Measurements from ENCODE around the gene PLET1.
A peak's percentile ranks its signal among the peaks of the same experiment; 100 is the strongest.

Gene PLET1

GRCh38 chr11:112280268-112281126 is 19.8 kb upstream of the PLET1 start:
- TF ChIP-seq CTCF (IDR thresholded peaks at IDR 0.05) = peak; percentile 40; the same call in 1 of the 2 replicates

DNA sequence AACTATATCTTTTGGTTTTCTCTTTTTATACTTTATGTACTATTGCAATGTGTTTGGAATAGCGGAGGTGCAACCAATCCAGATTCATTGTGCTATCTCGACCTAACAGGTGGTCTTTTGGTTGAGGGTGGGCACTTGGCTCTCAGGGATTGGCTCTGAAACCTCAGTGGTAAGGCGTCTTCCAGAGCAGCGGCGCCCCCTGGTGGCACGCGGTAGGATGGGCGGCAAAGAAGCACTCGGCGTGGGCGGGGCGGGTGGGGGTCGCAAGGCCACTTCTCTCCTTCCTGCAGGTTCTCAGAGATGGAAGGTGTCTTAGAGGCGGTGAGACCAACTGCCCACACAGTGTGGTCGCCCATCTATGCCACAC is 19.2 kb upstream of the PLET1 start:
- TF ChIP-seq CTCF (IDR thresholded peaks at IDR 0.05) = peak; percentile 81

GRCh38 chr11:112278803-112279202 is 18.1 kb upstream of the PLET1 start:
- TF ChIP-seq CTCF (IDR thresholded peaks at IDR 0.05) = no peak

GRCh38 chr11:112277941-112278340 is 17.3 kb upstream of the PLET1 start:
- TF ChIP-seq CTCF (IDR thresholded peaks at IDR 0.05) = no peak

DNA sequence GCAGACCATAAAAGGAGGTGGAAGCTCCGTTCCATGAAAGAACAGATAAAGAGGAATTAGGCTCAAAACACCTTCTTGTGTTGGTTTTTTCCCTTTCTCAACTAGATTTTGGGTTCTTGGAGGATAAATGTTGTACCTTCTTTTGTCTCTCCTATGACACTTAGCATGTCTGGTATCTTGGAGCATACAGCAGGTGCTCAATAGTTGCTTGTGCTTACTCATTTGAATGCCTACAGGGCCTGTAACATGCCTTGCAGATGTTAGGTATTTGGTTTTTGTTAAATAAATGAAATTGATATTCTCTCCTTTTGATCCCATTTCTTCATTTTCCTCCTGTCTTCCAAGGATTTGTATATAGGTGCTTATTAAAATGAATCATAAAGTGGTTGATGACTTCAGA is 16.4 kb upstream of the PLET1 start:
- no peak for TF ChIP-seq CTCF (IDR thresholded peaks at IDR 0.05)

- no peak for TF ChIP-seq CTCF (IDR thresholded peaks at IDR 0.05)
These were observed 13.5 kb upstream of the PLET1 start for GRCh38 chr11:112274007-112274783.

DNA sequence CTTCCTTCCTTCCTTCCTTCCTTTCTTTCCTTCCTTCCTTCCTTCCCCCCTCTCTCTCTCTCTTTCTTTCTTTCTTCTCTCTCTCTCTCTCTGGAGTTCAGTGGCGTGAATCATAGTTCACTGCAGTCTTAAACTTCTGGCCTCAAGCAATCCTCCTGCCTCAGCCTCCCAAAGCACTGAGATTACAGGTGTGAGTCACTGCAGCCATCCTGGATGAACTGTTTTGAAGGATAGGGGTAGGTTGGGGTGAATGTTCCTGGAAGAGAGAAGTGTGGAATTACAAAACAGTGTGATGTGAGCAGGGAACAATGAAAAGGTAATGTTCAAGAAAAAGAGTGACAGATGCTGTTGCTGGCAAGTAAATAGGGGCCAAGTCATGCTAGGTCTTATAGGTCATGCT is 12.4 kb upstream of the PLET1 start:
- no peak for TF ChIP-seq CTCF (IDR thresholded peaks at IDR 0.05)

Data from LNCAP (cell line).